HG02642 (cell line): ENCODE data around the gene HIPK2.

Experiments
- ATAC-seq: cut with Tn5 transposase; IDR thresholded peaks from one replicate; pipeline ENCODE4 v1.9.1; 2021; ENCODE audit warnings: mild to moderate bottlenecking; ENCODE audit not compliant: unreplicated experiment, poor library complexity

The HIPK2 gene

GRCh38 chr7:139777948-139778841 is at the start of gene HIPK2:
Gene HIPK2, minus strand, starts transcription at chr7:139777998. Its CDS starts 375 bp downstream, at chr7:139777623.
- peak; percentile 71 for ATAC-seq

GRCh38 chr7:139827042-139827441 is 49.2 kb upstream of the HIPK2 start:
- no peak for ATAC-seq

DNA sequence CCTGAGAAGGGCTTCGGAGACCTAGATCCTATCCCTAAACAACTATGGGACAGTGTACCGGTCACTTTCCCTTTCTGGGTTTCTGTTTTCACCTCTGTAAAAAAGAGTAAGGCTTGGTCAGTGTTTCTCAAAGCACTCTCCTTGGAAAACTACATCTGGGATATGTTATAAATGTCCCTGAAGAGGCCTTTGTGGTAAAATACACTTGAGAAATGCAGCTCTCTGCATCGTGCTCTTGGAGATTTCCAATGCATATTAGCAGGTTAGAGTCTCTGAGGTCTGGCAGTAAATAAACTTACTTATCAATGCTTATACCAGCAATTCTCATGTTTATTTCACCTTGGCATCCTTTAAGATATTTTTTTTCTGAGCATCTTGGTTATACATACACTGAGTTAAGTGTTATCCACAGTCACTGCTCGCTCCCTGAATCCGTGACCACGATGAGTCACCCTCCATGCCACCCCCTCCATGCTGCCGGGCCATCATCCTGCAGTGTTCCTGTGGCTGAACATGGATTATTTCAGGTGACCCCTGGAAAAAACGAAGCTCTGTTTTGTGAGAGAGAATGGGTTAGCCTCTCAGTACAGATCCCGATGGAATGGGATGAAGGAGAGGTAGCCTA is 48.0 kb upstream of the HIPK2 start:
- ATAC-seq: no peak

GRCh38 chr7:139823959-139824521 is 46.2 kb upstream of the HIPK2 start:
- no peak for ATAC-seq

DNA sequence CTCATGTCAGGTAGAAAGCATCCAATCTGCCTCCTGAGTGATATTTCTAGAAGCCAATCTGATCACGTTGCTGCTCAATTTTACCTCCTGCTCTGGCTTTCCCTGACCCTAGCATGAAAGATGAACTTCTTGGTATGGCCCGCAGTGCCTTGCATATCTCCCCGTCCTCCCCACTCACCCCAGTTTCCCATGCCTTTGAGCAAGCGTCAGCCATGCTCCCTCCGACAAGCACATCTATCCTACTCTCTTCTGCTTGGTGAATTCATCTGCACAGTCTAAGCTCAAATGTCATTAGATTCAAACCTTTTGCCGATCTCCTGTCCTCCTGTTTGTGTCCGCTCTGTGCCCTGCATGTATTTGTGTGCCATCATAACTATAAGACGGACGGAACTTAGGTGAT is 45.1 kb upstream of the HIPK2 start:
- ATAC-seq: no peak

- no peak for ATAC-seq
Measured at GRCh38 chr7:139821349-139822105, 43.7 kb upstream of the HIPK2 start.

DNA sequence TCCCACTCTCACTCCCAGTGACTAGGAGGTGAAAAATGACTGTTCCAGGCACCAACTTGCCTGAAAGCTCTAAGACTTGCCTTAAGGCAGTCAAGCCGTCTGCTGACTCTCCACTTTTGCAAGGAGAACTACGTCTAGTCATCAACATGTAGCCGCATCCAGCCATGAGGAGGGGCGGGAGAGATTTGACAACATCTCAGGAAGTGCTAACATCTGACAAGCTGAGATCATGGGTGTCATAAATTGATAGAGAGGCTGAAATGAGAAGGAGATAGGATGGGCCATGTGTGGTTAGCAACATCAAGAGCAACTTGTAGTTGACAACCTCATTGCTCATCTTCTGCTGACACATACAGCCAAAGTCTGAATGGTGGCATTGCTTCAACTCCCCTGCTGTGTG is 42.3 kb upstream of the HIPK2 start:
- no peak for ATAC-seq

- ATAC-seq: no peak
Measured at GRCh38 chr7:139817249-139817648, 39.5 kb upstream of the HIPK2 start.

GRCh38 chr7:139813689-139814088 is 35.9 kb upstream of the HIPK2 start:
- no peak for ATAC-seq

DNA sequence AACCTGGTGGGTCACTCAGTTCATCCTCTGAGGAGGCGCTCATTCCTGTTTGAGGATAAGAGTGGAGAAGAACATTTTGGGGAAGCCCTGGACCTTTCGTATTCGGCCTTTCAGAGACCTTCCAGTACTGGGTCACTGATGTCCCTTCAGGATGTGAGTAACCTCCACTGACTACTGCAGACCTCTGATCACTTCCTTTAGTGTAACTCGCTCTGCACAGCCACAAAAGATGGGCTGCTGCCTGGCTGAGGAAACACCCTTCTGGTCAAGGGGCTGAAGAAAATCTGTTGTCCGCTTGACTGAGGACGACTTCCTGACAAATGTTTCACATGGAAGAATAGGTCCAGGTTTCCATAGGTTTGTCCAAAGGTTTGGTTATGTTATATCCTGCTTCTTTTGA is 35.4 kb upstream of the HIPK2 start:
- ATAC-seq: no peak

- ATAC-seq: no peak
Measured at GRCh38 chr7:139811066-139811465, 33.3 kb upstream of the HIPK2 start.

DNA sequence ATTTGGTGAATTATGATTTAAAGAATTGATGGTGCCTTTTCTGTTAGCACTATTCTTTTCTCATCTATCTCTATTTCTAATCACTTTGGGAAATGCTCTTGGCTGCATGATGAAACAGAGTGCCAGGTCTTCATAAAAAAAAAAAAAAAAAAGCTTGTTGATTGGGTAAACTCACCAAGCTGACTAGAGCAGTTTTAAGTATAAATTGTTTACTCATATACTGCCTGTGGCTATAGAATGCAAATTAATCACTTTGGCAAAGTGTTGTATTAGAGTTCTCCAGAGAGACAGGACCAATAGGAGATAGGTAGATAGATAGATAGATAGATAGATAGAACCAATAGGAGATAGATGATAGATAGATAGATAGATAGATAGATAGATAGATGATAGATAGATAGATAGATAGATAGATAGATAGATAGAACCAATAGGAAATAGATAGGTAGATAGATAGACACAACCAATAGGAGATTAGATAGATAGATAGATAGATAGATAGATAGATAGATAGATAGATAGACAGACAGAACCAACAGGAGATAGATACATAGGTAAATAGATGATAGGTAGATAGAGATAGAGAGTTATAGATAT is 31.1 kb upstream of the HIPK2 start:
- no peak for ATAC-seq

DNA sequence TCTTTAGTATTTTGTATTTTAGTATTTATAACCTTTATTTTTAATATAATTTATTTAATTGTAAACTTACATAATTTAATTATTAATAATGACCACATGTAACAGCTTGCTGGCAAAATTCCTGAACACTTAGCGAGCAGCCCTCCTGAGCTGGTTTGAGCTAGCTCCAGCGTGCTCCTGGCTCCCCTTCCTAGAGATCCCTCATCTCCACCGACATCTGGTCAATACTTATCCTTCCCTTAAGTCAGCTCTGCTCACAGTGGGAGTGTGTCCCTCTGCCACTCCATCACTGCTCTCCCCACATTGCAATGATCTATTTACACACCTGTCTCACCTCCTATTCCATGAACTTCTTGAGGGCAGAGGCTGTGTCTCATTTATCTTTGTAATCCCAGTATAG is 30.6 kb upstream of the HIPK2 start:
- ATAC-seq: no peak

GRCh38 chr7:139807009-139807408 is 29.2 kb upstream of the HIPK2 start:
- no peak for ATAC-seq

- no peak for ATAC-seq
Measured at GRCh38 chr7:139804571-139804970, 26.8 kb upstream of the HIPK2 start.

DNA sequence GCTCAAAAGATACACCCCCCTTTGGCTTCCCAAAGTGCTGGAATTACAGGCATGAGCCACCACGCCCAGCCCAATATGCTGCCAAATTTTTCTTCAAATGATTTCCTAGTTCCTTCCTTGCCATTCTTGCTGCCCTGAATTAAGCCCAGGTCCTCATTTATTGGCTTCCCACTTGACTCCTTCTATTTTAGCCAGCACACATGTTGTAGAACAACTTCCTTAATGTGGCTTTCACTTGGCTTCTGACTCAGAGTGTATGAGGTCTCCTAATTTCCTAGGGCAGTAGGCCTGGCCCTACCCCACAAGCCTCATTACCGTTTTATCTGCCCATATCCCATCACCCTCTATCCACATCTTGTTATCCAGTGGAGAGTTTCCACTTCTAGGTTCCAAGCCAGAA is 21.8 kb upstream of the HIPK2 start:
- ATAC-seq: no peak

DNA sequence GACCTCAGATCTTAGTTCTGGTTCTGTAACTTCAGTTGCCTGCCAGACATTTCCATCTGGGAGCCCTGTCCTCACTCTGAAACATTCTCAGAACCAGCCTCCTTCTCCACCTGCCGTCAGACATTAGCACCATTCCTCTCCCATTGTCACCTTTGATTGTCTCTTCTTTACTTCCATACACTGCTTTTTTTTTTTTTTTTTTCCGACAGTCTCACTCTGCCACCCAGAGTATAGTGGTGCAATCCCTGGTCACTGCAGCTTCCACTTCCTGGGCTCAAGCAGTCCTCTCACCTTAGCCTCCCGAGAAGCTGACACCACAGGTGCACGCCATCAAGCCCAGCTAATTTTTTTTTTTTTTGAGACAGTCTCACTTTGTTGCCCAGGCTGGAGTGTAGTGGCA is 21.1 kb upstream of the HIPK2 start:
- ATAC-seq: no peak

- ATAC-seq: no peak
Measured at GRCh38 chr7:139798221-139798620, 20.4 kb upstream of the HIPK2 start.

DNA sequence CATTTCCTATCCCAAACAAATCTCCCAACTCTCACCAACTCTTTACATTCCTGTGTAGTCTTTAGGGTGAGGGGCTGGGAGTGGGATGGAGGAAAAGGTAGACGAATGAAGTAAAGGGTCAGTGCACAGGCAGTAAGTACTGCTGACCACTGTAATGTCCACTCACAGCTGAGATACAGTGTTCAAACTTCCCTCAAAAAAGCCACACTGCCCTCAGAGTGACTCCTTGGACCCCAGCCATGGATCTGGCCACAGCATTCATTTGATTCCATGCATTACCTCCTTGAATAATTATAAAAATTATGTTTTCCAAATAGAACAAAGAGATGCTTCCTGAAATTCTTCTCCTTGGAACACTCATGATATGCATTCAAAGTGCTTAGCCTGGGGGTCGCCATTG is 19.8 kb upstream of the HIPK2 start:
- ATAC-seq: no peak

GRCh38 chr7:139791316-139791715 is 13.5 kb upstream of the HIPK2 start:
- ATAC-seq: no peak
